Measurements from ENCODE around the gene TKT. TPM values are rescaled to one million over a fixed set of nuclear protein-coding genes. Genes with fewer than 3 reads are reported as not detected.

The TKT gene
- total RNA-seq, 2 donors from 2014 or later, result 48.8 to 62.8 TPM

- no peak for TF ChIP-seq CTCF (IDR thresholded peaks at IDR 0.05)
- DNase-seq (ENCODE audit: low spot score), result no peak
- Histone ChIP-seq H3K27ac (no peak overlapping the region), H3K36me3 (peaks cover 60% of the 10 kb centered on the region), H3K9me3 (no peaks in the 10 kb centered on the region), H3K27me3 (no peaks in the 10 kb centered on the region), H3K4me3 (no peak overlapping the region), H3K4me1 (no peaks in the 10 kb centered on the region)
These were observed 31.3 kb downstream of the TKT start for GRCh38 chr3:53224536-53224935.

- no peak overlapping the region for H3K4me3 ChIP-seq
- H3K9me3 ChIP-seq, result no peaks in the 10 kb centered on the region
- H3K27me3 ChIP-seq, result no peaks in the 10 kb centered on the region
- H3K27ac ChIP-seq, result no peak overlapping the region
- peaks cover 55% of the 10 kb centered on the region for H3K36me3 ChIP-seq
- no peak for TF ChIP-seq CTCF (IDR thresholded peaks at IDR 0.05)
- H3K4me1 ChIP-seq, result no peaks in the 10 kb centered on the region
- no peak for DNase-seq (ENCODE audit: low spot score)
These were observed 31.8 kb downstream of the TKT start for GRCh38 chr3:53224026-53224425.

GRCh38 chr3:53223541-53223966 is 32.3 kb downstream of the TKT start:
- no peaks in the 10 kb centered on the region for H3K27me3 ChIP-seq
- no peaks in the 10 kb centered on the region for H3K9me3 ChIP-seq
- no peak overlapping the region for H3K4me3 ChIP-seq
- peaks cover 50% of the 10 kb centered on the region for H3K36me3 ChIP-seq
- no peak overlapping the region for H3K27ac ChIP-seq
- TF ChIP-seq CTCF (IDR thresholded peaks at IDR 0.05), result no peak
- no peaks in the 10 kb centered on the region for H3K4me1 ChIP-seq
- no peak for DNase-seq (ENCODE audit: low spot score)

- no peaks in the 10 kb centered on the region for H3K4me1 ChIP-seq
- H3K27ac ChIP-seq, result no peak overlapping the region
- no peak for TF ChIP-seq CTCF (IDR thresholded peaks at IDR 0.05)
- H3K36me3 ChIP-seq, result peaks cover 45% of the 10 kb centered on the region
- DNase-seq (ENCODE audit: low spot score), result no peak
- H3K27me3 ChIP-seq, result no peaks in the 10 kb centered on the region
- no peaks in the 10 kb centered on the region for H3K9me3 ChIP-seq
- H3K4me3 ChIP-seq, result no peak overlapping the region
These were observed 32.8 kb downstream of the TKT start for GRCh38 chr3:53223025-53223424.

- DNase-seq (ENCODE audit: low spot score), result no peak
These were observed 33.5 kb downstream of the TKT start for GRCh38 chr3:53222183-53222901.

More at GRCh38 chr3:53222183-53222901, 33.5 kb downstream of the TKT start:
- Histone ChIP-seq H3K36me3 (peaks cover 38% of the 10 kb centered on the region), H3K9me3 (no peaks in the 10 kb centered on the region), H3K27me3 (no peaks in the 10 kb centered on the region), H3K27ac (no peak overlapping the region), H3K4me3 (no peak overlapping the region), H3K4me1 (no peaks in the 10 kb centered on the region)
- no peak for TF ChIP-seq CTCF (IDR thresholded peaks at IDR 0.05)
